ENCODE results near the gene PHF1. TPM values are rescaled to one million over a fixed set of nuclear protein-coding genes. Genes with fewer than 3 reads are reported as not detected.

The PHF1 gene
- polyA plus RNA-seq, 3 donors: 3.0 to 90.2 (median 3.5) TPM

- Mint-ChIP-seq H3K4me3 (peak overlapping the region; percentile 89 to 91), H3K4me1 (peaks cover 45% of the 10 kb centered on the region), H3K36me3 (peaks cover 15 to 16% of the 10 kb centered on the region in 2 donors), H3K27me3 (ENCODE audit: low read depth in 3 of 3) (peaks cover 0 to 3% (median 3%) of the 10 kb centered on the region in 3 donors), H3K27ac (peak overlapping the region in 6 of 7 donors; percentile 35 to 94 (median 87)), H3K9me3 (peaks cover 0 to 2% (median 0%) of the 10 kb centered on the region in 7 donors)
- H3K27ac ChIP-seq (ENCODE audit: low read depth in 1 of 2, low read length in 2 of 2): peak overlapping the region in 1 of 2 donors; percentile 82
- peaks cover 38 to 50% of the 10 kb centered on the region in 2 donors for H3K4me1 ChIP-seq (ENCODE audit: control insufficient read depth in 1 of 2, insufficient read depth in 2 of 2, low read length in 2 of 2)
- H3K4me3 ChIP-seq (replicated peaks in 1 of 3; ENCODE audit: low read depth in 2 of 3, low read length in 3 of 3): peak overlapping the region; percentile 88 to 96 (median 95)
- intact Hi-C loops (cut with micrococcal nuclease): no loop called here
- WGBS (ENCODE audit: insufficient coverage): 66% methylated on average over 16 of the region's 16 CpGs
- no peaks in the 10 kb centered on the region for H4K20me1 ChIP-seq (ENCODE audit: insufficient read depth, low read length)
- peaks cover 0 to 11% of the 10 kb centered on the region in 2 donors for H3K36me3 ChIP-seq (replicated peaks in 1 of 2; ENCODE audit: control insufficient read depth in 1 of 2, insufficient read depth in 2 of 2, low read length in 2 of 2)
- peak overlapping the region; percentile 86 for H3K4me2 ChIP-seq (replicated peaks; ENCODE audit: extremely low read depth, low read length, poor library complexity, severe bottlenecking)
- no peak for DNase-seq
- no peaks in the 10 kb centered on the region for H3K27me3 ChIP-seq (ENCODE audit: control insufficient read depth in 2 of 2, insufficient read depth in 2 of 2, low read length in 2 of 2)
- H3K79me2 ChIP-seq (ENCODE audit: insufficient read depth, low read length): peaks cover 32% of the 10 kb centered on the region
- H3K9me3 ChIP-seq (replicated peaks in 1 of 2; ENCODE audit: control insufficient read depth in 1 of 2, insufficient read depth in 1 of 2, low read length in 2 of 2): no peaks in the 10 kb centered on the region
- TF ChIP-seq CTCF (IDR thresholded peaks at IDR 0.05): no peak
- peak overlapping the region; percentile 87 for H2AFZ ChIP-seq (ENCODE audit: insufficient read depth, low read depth, low read length, poor library complexity, severe bottlenecking)
- H3K9ac ChIP-seq (ENCODE audit: insufficient read depth, low read length, poor library complexity, severe bottlenecking): peak overlapping the region; percentile 78
Observed at GRCh38 chr6:33455051-33455450, 44.2 kb downstream of the PHF1 start.

- Mint-ChIP-seq H3K4me3 (no peak overlapping the region), H3K27ac (peak overlapping the region in 1 of 7 donors; percentile 23), H3K4me1 (peaks cover 34% of the 10 kb centered on the region), H3K36me3 (peaks cover 15 to 16% of the 10 kb centered on the region in 2 donors), H3K9me3 (peaks cover 0 to 2% (median 0%) of the 10 kb centered on the region in 7 donors), H3K27me3 (ENCODE audit: low read depth in 3 of 3) (peaks cover 0 to 3% (median 3%) of the 10 kb centered on the region in 3 donors)
- no peak for TF ChIP-seq CTCF (IDR thresholded peaks at IDR 0.05)
- no peak for DNase-seq
- Histone ChIP-seq H3K9me3 (replicated peaks in 1 of 2; ENCODE audit: control insufficient read depth in 1 of 2, insufficient read depth in 1 of 2, low read length in 2 of 2) (no peaks in the 10 kb centered on the region), H3K4me2 (replicated peaks; ENCODE audit: extremely low read depth, low read length, poor library complexity, severe bottlenecking) (no peak overlapping the region), H3K9ac (ENCODE audit: insufficient read depth, low read length, poor library complexity, severe bottlenecking) (no peak overlapping the region), H3K4me3 (replicated peaks in 1 of 3; ENCODE audit: low read depth in 2 of 3, low read length in 3 of 3) (no peak overlapping the region), H3K4me1 (ENCODE audit: control insufficient read depth in 1 of 2, insufficient read depth in 2 of 2, low read length in 2 of 2) (peaks cover 27 to 39% of the 10 kb centered on the region in 2 donors), H3K36me3 (replicated peaks in 1 of 2; ENCODE audit: control insufficient read depth in 1 of 2, insufficient read depth in 2 of 2, low read length in 2 of 2) (peaks cover 0 to 11% of the 10 kb centered on the region in 2 donors), H3K27ac (ENCODE audit: low read depth in 1 of 2, low read length in 2 of 2) (no peak overlapping the region), H3K79me2 (ENCODE audit: insufficient read depth, low read length) (peaks cover 32% of the 10 kb centered on the region), H2AFZ (ENCODE audit: insufficient read depth, low read depth, low read length, poor library complexity, severe bottlenecking) (no peak overlapping the region), H3K27me3 (ENCODE audit: control insufficient read depth in 2 of 2, insufficient read depth in 2 of 2, low read length in 2 of 2) (no peaks in the 10 kb centered on the region), H4K20me1 (ENCODE audit: insufficient read depth, low read length) (no peaks in the 10 kb centered on the region)
- 97% methylated on average over 12 of the region's 12 CpGs for WGBS (ENCODE audit: insufficient coverage)
- intact Hi-C loops (cut with micrococcal nuclease): no loop called here
Observed at GRCh38 chr6:33456156-33456555, 45.3 kb downstream of the PHF1 start.

All from CD14-positive monocyte (primary cell).